ENCODE results near the gene ZAP70.

ZAP70 gene

GRCh38 chr2:97754690-97755346 lies 41.4 kb downstream of the ZAP70 start:
- DNase-seq: no peak

- DNase-seq: no peak
Observed at GRCh38 chr2:97755491-97755890, 42.1 kb downstream of the ZAP70 start.

- no peak for DNase-seq
Observed at GRCh38 chr2:97757062-97757461, 43.7 kb downstream of the ZAP70 start.

GRCh38 chr2:97758131-97758705 lies 44.8 kb downstream of the ZAP70 start:
- DNase-seq: no peak

- DNase-seq: no peak
Observed at GRCh38 chr2:97759727-97760407, 46.5 kb downstream of the ZAP70 start.

GRCh38 chr2:97760480-97761049 lies 47.2 kb downstream of the ZAP70 start:
- DNase-seq: no peak

GRCh38 chr2:97761192-97761591 lies 47.8 kb downstream of the ZAP70 start:
- DNase-seq: no peak

- DNase-seq: no peak
Observed at GRCh38 chr2:97763176-97763845, 49.9 kb downstream of the ZAP70 start.

GRCh38 chr2:97764559-97765263 lies 51.3 kb downstream of the ZAP70 start:
- no peak for DNase-seq

GRCh38 chr2:97765933-97766332 lies 52.6 kb downstream of the ZAP70 start:
- no peak for DNase-seq

- no peak for DNase-seq
Observed at GRCh38 chr2:97766567-97766966, 53.2 kb downstream of the ZAP70 start.

- DNase-seq: no peak
Observed at GRCh38 chr2:97769308-97769707, 55.9 kb downstream of the ZAP70 start.

GRCh38 chr2:97769711-97770110 lies 56.3 kb downstream of the ZAP70 start:
- DNase-seq: no peak

- DNase-seq: no peak
Observed at GRCh38 chr2:97770445-97770844, 57.1 kb downstream of the ZAP70 start.

GRCh38 chr2:97774425-97774824 lies 61.0 kb downstream of the ZAP70 start:
- DNase-seq: no peak

- DNase-seq: no peak
Observed at GRCh38 chr2:97775074-97775473, 61.7 kb downstream of the ZAP70 start.

GRCh38 chr2:97779141-97779540 lies 65.8 kb downstream of the ZAP70 start:
- DNase-seq: no peak

- DNase-seq: no peak
Observed at GRCh38 chr2:97781981-97782380, 68.6 kb downstream of the ZAP70 start.

- no peak for DNase-seq
Observed at GRCh38 chr2:97784953-97785352, 71.6 kb downstream of the ZAP70 start.

GRCh38 chr2:97785818-97786217 lies 72.4 kb downstream of the ZAP70 start:
- no peak for DNase-seq

- no peak for DNase-seq
Observed at GRCh38 chr2:97788986-97789644, 75.7 kb downstream of the ZAP70 start.
